HG03045 (cell line): Measurements from ENCODE around the gene PTPRS.
"Not testable (repeated sequence)": the region's sequence is repeated elsewhere in the genome, so short reads cannot be mapped to it uniquely, and the experiment has no call there.

ENCODE experiments used
- ATAC-seq: cut with Tn5 transposase; IDR thresholded peaks from one replicate; pipeline ENCODE4 v1.9.1; 2021; ENCODE audit warnings: mild to moderate bottlenecking, moderate library complexity; ENCODE audit not compliant: unreplicated experiment

PTPRS gene

GRCh38 chr19:5340637-5341447 lies at the start of gene PTPRS:
Gene PTPRS, minus strand, starts transcription at chr19:5340812. Its CDS starts 54,672 bp downstream, at chr19:5286140.
- peak; percentile 51 for ATAC-seq

GRCh38 chr19:5389353-5389752 lies 48.7 kb upstream of the PTPRS start:
- ATAC-seq, result no peak

DNA sequence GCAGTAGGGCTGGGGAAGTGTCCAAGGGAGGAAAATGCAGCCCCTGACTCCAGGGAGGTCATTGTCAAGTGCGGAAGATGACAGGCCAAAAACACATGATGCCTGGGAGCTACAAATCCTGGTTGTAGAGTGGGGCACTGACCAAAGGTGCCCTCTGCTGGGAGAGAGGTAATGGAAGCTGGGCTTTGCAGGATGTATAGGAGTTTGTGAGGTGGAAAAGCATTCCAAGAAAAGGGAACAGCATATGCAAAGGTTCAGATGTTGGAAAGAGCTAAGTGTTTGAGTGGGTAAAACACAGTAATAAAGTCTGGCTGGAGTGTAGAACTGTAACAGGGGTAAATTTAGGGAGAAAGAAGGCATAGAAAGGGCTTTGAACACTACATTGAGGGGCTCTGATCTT lies 46.9 kb upstream of the PTPRS start:
- no peak for ATAC-seq

DNA sequence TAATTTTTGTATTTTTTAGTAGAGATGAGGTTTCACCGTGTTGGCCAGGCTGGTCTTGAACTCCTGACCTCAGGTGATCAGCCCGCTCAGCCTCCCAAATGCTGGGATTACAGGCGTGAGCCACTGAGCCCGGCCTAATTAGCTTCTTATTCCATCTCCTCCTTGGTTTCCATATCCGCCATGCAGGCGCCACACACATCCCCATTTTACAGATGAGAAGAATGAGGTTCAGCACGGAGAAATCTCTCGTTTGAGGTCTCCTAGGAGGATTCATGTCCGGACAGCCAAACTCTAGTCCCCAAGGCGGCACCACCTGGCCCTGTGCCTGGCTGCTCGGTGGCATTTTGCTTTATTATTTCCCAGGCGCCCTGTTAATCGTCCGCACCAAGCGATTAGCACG lies 46.2 kb upstream of the PTPRS start:
- no peak for ATAC-seq

DNA sequence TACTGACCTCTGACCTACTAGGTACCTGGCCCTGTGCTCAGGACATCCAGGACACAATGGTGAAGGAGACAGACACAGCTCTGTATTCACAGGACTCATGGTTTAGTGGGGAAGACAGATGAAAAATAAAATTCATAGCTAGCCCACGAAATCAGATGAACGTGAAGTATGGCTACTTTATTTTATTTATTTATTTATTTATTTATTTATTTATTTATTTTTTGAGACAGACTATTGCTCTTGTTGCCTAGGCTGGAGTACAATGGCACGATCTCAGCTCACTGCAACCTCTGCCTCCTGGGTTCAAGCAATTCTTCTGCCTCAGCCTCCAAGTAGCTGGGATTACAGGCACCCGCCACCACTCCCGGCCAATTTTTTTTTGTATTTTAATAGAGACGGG lies 40.6 kb upstream of the PTPRS start:
- not testable (repeated sequence) for ATAC-seq

DNA sequence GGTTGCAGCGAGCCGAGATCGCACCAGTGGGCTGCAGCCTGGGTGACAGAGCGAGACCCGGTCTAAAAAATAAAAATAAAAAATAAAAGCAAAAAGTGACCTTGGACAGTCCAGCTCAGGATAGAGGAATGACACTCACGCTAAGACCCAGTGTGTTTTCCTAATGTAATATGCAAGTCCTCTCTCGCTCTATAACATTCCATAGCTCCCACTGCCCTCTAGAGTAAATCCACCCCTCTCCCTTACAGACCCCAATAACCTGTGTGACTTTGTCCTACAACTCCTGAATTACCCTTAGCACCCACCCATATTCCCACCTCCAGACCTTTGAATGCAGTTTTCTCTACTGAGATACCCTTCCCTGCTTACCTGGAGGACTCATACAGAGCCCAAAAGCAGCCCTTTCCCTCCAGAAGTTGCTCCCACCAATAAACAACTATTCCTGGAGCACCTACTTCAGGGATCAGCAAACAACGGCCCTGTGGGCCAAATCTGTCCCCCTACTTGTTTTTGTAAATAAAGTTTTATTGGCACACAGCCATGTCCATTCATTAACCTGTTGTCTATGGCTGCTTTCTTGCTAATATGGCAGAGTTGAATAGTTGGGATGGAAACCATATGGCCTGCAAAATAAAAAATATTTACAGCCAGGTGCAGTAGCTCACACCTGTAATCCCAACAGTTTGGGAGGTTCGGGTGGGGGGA lies 39.8 kb upstream of the PTPRS start:
- ATAC-seq, result no peak

GRCh38 chr19:5376928-5377327 lies 36.3 kb upstream of the PTPRS start:
- no peak for ATAC-seq

- no peak for ATAC-seq
Measured at GRCh38 chr19:5372572-5373200, 32.1 kb upstream of the PTPRS start.

GRCh38 chr19:5369962-5370367 lies 29.4 kb upstream of the PTPRS start:
- ATAC-seq, result no peak

- no peak for ATAC-seq
Measured at GRCh38 chr19:5369304-5369703, 28.7 kb upstream of the PTPRS start.

DNA sequence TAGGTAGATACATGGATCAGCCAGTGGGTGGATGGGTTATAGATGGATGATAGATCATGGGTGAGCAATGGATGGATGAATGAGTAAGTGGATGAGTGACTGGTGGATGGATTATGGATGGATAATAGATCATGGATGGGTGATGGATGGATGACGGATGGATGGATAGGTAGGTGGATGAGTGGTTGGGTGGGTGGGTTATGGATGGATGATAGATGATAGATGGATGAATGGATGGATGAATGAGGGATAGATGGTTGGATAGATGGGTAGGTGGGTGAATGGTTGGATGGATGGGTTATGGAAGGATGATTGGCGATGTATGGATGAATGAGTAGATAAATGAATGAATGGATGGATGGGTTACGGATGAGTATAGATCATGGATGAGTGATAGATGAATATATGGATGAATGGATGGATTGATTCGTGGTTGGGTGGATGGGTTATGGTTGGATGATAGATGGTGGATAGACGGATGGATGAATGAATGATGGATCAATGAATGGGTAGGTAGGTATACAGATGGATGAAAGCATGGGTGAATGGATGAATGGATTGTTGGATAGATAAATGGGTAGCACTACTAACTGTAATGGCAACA lies 27.0 kb upstream of the PTPRS start:
- no peak for ATAC-seq

- no peak for ATAC-seq
Measured at GRCh38 chr19:5365905-5366304, 25.3 kb upstream of the PTPRS start.

DNA sequence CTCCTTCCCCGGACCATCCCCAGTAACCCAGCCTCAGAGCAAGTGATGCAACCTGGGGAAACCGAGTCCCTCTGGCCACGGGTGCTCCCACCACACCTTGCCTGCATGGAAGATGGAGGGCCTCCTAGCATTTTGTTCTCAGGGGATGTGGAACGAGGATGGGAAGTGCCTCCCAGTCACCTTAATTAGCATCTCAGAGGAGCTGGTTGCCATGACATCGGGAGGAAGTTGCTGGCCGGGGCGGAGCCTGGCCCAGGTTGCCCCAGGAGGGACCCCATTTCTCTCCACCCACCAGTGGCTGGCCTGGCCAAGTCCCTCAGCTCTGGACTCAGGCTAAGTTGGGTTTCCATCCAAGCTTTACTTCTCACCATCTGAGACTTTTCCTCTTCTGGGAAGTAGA lies 24.1 kb upstream of the PTPRS start:
- ATAC-seq, result no peak

DNA sequence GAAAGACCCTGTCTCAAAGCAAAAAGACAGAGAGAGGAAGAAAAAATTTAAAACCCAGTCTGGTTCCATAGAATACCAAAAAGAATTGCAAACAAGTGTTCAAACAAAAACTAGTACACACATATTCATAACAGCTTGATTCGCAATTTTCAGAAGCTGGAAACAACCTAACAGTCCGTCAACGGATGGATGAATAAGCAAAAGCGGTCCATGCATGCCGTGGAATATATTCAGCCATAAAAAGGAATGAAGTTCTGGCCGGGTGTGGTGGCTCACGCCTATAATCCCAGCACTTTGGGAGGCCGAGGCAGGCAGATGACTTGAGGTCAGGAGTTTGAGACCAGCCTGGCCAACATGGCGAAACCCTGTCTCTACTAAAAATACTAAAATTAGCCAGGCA lies 21.2 kb upstream of the PTPRS start:
- ATAC-seq, result not testable (repeated sequence)

GRCh38 chr19:5361407-5361806 lies 20.8 kb upstream of the PTPRS start:
- ATAC-seq, result no peak

- ATAC-seq, result no peak
Measured at GRCh38 chr19:5360003-5360780, 19.6 kb upstream of the PTPRS start.

DNA sequence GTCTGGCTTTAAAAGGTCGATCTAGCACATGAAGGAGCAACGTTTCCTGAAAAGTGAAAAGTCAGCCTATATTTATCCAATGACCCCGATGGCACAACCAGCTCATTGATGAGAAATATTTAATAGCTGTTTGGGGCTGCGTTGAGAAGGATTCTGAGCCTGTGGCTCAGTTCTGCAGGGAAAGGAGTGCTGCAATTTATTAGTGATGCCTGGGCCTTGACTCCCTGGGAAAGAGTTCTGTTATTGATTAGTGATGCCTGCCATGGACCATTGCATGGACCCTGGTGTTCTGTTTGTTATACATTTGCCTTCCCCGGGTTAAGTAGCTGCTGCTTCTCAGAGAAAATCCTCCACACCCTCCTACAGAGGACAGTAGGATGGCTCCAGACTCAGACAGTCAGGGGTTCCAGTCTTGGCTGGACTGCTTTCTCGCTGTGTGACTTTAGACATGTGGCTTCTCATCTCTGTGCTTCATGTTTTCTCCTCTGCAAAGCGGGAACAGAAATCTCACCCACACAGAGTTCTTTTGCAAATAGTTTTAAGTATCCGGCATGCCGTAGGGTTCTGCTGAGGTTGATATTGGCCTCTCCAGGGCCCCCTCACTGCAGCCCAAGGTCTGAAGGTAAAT lies 17.7 kb upstream of the PTPRS start:
- ATAC-seq, result no peak

DNA sequence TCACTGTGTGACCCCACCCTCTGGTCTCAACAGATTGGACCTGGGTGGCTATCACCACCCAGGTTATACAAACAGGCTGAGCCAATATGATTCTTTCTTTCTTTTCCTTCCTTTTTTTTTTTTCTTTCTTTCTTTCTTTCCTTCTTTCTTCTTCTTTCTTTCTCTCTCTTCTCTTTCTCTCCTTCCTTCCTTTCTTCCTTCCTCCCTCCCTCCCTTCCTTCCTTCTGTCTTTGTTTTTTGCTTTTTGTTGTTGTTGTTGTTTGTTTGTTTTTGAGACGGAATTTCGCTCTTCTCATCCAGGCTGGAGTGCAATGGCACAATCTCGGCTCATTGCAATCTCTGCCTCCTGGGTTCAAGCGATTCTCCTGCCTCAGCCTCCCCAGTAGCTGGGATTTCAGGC lies 17.0 kb upstream of the PTPRS start:
- ATAC-seq, result no peak

DNA sequence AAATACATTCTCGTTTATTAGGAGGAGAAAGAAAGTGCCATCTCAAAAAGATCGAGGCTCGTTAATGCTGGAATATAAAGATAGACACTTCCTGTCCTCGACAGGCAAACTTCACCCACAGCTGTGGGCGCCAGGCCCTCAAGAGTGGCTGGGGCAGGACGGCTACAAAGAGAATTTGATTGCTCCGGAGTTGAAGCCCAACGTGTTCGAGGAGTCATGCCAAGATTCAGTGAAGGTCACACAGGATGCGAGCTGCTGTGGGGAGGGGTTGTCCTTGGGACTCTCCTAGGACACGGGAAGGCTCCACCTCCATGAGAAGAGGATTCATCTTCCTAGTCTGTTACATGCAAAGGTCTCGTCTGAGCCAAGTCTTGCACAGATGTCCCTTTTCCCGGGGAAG lies 16.3 kb upstream of the PTPRS start:
- no peak for ATAC-seq

GRCh38 chr19:5356428-5356827 lies 15.8 kb upstream of the PTPRS start:
- ATAC-seq, result no peak
